GM18873 (cell line): ENCODE data around the gene TNFRSF1B.

Experiments
- ATAC-seq: cut with Tn5 transposase; IDR thresholded peaks from one replicate; pipeline ENCODE4 v1.9.1; 2021; ENCODE audit warnings: mild to moderate bottlenecking, moderate library complexity, moderate number of reproducible peaks; ENCODE audit not compliant: unreplicated experiment, low FRiP score

Gene TNFRSF1B

GRCh38 chr1:12173041-12173509 is 6.3 kb downstream of the TNFRSF1B start:
- ATAC-seq: no peak

- ATAC-seq: no peak
Observed at GRCh38 chr1:12173631-12174121, 6.9 kb downstream of the TNFRSF1B start.

DNA sequence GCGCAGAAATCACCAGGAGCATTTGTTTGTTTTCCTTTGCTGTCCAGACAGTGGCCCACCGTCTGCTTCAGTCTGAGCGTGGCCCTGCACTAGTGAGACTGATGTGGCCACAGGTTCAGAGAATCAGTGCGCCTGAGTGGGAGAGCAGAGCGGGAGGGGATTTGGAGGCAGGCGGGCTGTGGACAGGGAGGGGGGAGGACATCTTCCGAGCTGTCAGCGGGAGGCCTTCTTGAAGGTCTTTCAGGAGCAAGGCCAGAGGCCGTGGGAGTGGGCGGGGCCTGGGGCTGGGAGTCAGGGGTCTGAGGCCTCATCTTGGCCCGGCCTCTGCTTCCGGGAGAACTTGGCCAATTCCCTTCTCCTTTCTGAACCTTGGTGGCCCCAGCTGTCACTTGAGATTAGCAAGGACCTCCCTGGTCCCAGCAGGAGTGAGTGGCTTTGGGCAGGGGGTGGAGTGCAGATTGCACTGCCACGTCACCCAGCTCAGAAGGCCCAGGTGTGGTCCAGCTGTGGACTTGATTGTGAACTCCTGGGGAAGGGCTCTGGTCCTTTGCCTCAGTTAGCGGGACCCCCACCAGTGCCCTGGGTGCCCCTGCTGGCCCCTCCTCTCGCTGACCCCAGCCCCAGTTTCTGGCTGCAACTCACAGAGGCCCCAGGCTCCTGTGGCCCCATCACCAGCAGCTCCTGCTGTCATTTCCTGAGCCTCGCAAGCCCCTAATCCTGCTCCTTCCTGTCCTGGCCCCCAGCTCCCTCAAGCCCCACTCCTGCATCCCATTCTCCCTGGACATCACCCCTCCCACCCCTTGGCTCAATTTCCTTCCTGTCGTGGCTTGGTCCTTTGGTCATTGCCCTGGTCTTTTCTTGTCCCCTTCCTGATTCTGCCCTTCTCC is 8.4 kb downstream of the TNFRSF1B start:
- ATAC-seq: no peak

DNA sequence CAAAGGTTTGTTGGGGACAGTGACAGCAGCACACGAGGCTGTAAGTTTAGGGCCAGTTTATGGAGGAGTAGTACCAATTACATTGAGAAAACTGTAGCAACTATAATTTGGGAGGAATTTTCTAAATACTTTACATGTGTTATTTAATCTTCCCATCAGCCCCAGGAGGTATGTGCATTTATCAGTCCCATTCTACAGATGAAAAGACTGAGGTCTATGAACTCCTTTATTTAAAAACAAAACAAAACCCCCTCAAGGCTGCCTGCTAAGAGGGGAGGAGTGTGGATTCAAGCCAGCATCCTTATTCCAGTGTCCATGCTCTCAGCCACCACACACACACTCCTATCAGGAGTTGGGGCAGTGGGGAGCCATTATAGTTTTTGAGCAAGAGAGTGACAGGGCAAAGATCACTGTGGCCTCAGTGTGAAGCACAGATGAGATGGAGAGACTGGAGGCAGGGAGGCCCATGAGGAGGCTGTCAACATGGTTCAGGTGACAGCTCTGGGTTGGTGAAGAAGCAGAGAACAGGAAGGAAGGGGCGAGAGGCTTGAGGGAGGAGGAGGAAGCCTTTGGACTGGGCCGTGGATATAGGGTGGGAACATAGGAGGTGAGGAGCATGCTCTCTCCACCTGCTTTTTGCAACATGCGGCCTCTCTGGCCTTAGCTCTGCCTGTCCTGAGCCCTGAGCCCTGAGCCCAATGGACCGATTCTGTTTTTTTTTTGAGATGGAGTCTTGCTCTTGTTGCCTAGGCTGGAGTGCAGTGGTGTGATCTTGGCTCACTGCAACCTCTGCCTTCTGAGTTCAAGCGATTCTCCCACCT is 9.7 kb downstream of the TNFRSF1B start:
- ATAC-seq: no peak

GRCh38 chr1:12177156-12177998 is 10.6 kb downstream of the TNFRSF1B start:
- no peak for ATAC-seq

DNA sequence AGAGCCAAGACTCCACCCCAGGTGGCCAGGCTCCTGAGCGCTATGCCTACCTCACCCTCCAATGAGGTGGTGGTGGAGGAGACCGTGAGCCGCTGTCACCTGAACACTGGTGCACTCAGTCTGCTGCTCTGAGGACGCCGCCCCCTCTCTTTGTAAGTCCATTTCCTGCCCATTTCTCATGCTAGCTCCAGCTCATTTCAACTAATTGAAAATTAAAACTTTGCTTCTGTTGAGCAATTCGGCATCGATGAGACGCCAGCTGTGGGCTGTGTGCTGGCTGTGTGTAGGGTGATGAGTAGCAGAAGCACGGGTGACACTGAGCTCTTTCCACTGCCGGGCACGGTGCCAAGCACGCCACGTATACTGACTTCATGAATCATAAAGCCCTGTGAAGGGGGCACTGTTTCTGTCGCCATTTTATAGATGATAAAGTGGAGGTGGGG is 11.2 kb downstream of the TNFRSF1B start:
- no peak for ATAC-seq

DNA sequence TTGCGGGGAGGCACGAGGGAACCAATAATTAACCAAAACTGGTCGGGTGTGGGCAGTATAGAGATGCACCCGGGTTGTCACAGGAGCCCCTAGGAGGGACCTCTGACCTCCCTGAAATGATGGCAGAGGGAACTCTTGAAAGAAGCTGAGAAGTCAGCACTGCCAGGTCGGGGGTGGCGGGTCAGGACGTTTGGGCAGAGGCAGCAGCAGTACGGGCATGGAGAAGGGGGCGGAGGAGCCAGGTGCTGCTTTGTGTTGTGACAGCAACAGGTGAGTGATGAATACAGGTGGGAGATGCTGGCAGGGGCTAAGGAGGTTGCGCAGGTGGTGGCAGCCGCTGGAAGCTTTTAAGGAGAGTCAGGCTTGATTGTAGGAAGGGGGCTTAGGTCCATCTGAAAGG is 11.7 kb downstream of the TNFRSF1B start:
- no peak for ATAC-seq

- no peak for ATAC-seq
Observed at GRCh38 chr1:12179111-12179519, 12.3 kb downstream of the TNFRSF1B start.

GRCh38 chr1:12179676-12180075 is 12.9 kb downstream of the TNFRSF1B start:
- no peak for ATAC-seq

DNA sequence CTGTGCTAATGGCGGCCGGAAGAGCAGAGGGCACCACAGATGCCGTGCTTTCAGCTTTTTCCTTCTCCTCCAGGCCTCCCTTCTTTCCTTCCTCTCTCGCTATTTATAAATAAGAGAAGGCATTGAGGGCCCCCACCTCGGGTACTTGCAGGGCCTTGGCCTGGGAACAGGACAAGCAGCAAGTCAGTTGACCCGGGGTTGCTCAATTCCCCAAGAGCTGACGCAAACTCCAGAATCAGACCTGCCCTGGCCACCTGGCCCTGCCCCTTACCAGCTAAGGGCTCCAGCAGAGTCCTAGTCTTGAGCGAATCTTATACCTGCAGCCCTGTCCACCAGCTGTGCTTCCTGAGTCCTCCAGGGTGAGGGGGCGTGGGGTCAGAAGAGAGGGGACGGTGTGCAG is 13.5 kb downstream of the TNFRSF1B start:
- ATAC-seq: no peak

GRCh38 chr1:12180903-12181302 is 14.1 kb downstream of the TNFRSF1B start:
- no peak for ATAC-seq

- no peak for ATAC-seq
Observed at GRCh38 chr1:12181568-12181967, 14.8 kb downstream of the TNFRSF1B start.

DNA sequence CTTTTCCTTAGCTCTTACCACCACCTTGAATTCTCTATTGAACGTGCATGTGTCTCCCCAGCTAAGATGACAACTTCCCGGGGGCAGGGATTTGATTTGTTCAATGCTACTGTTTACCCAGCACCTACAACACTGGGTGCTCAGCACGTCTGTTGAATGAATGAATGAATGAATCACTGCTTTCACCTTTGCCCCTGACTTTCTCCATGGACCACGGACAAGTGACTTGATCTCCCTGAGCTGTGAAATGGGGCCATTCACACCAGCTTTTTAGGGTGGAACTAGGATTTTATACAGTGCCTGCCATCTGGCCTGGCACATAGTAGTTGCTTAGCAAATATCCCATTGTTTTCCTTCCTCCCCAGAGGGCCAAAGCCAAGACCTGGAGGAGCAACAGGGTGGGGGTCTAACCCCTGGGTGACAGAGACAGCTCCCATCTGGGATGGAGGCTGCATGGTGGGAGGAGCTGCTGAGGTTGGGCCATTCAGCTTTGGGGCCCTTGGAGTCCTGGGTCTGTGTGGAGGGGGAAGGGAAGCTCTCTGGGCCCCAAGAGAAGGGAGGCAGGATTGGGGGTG is 15.7 kb downstream of the TNFRSF1B start:
- ATAC-seq: no peak

DNA sequence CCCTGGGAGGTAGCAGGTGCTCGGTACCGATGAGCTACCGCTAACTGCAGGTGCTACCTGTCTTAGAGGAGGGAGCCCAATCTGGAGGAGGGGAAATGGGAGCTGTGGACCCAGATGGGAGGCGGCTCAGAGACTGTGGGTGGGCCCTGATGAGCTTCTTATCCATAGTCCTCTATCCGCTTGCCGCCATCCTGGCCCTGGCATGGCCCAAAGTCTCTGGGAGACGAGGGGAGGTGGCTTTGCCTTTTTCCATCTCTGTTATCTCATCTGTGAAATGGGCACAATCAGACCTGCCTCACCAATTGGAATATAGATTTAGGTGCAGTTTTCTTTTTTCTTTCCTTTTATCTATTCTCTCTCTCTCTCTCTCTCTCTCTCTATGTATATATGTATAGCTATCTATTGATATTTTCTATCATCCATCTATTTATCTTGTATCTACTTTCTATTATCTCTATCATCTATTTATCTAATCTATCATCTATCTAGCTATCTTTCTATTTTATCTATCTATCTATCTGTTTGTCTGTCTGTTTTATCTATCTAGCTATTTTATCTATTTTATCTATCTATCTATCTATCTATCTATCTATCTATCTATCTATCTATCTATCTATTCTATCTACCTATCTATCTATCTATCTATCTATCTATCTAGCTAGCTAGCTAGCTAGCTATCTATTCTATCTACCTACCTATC is 16.5 kb downstream of the TNFRSF1B start:
- ATAC-seq: no peak

- no peak for ATAC-seq
Observed at GRCh38 chr1:12184008-12184681, 17.4 kb downstream of the TNFRSF1B start.

GRCh38 chr1:12185036-12185917 is 18.5 kb downstream of the TNFRSF1B start:
- ATAC-seq: no peak

DNA sequence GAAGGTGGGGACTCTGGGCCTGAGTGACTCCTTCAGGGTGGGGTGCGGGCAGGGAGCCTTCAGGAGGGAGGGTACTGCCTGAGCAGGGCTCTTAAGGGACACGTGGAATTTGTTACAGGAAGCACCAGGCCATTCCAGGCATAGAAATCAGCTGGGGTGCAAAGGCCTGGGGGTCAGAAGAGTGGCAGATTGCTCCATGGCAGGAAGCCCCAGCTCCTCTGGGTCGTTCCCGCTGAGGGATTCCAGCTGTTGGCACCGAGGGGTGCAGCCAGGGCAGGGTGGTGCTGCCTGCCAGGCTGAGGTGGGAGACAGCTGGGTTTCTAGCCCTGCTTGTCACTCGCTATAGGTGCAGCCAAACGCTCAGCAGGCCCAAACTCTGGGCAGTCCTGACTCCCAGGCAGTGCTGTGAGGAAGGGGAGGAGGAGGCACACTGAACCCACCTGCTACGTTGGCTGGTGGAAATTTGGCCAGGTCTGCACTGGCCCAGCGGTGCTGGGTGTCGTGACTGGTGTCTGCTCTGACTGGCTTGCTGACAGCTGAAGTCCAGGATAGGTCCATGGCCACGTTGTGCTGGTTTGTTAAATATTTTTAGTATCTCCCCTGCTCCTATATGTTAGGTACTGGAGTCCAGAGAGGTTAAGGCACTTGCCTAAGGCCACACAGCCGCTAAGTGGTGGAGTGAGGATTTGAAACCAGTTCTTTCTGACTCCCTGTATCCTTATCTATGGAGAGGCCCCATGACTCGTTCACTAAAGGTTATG is 19.3 kb downstream of the TNFRSF1B start:
- no peak for ATAC-seq
